ENCODE data around the gene LHX4.
"Not testable (repeated sequence)": the region's sequence is repeated elsewhere in the genome, so short reads cannot be mapped to it uniquely, and the experiment has no call there.

The LHX4 gene

DNA sequence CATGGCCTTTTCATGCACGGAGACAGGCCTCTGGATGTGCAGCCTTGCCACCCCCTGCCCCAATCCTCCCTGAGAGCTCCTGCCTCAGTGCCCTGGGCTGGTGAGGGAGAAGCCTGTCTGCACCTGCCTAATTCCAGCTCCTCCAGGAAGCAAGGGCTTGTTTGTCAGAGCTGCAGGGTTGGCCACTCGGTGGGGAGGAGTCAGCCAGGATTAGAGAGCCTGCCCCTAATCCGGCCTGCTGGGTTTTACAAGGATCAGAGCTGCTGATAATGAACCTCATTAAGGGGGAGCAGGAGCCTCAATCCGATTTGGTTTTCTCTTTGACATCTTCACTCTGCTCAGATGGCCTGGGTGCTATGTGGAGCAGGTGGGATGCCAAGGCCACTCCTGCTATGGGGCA, 31.9 kb upstream of the LHX4 start:
- no peak for DNase-seq

DNA sequence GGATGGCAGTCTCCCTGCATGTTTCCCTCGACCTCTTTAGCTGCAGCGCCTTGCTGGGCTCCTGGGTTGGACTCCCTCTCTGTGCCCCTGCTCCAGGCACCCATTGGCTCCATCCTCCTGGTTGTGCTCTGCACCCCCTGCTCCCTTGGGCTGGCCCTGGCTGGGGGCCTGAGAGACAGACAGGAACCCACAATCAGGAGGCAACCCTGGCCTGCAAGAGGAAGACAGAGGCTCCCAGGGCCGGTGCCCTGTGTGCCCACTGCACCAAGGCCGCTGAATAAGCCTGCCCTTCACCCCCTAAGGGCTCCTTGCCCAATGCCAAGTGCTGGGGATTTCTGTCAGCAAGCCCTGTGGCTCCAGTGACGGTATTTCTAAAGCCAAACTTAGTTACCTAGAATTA, 31.5 kb upstream of the LHX4 start:
- DNase-seq, result no peak

DNA sequence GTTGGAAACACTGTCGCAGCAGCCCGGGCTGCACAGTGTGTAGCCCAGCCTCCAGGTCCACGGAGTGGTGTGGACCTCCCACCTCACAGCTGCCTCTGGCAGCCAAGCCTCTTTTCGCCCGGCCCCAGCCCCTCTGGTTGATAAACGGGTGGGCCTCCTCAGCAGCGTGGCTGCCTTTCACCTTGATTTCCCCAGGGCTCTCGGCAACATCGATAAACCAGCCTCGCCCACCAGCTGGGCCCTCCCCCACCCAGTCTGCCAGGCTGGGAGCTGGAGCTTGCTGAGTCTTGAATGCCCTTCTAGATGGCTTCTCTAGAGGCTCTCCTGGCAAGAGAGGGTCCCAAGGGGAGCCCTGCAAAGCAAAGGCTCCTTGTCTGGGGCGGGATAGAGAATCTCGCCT, 31.0 kb upstream of the LHX4 start:
- no peak for DNase-seq

DNA sequence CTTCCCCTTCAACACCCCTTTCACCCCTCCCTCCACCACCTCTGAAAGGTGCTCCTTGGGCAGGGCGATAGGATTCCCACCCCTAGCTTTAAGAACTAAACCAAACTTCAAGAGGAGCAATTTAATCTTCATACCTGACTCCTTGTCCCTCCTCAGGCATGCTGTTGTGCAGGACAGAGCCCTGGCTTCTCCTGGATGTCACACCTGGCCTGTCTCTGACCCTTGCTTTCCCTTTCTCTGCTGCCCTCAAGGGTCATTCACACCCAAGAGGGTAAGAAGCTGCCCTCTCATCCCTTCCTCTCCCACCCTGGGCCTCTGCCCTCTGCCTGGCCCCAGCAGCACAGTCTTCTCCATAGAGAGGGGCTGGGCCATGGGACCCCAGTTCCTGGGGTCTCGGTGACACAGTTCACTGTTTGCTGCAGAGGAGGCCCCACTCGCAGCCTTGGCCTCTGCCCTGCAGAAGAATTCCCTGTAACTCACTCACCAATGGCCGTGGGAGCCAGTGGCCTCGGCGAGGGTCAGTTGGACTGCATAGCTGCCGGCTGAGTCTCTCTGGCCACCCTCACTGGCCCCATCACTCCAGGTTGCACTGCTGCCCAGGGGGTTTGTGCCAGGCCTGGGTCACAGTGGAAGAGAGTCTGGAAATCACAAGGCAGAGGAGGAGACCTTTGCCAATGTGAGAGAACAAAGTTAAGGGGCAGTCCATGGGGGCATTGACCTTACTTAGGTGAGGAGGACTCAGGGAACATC, 28.4 kb upstream of the LHX4 start:
- DNase-seq, result no peak

DNA sequence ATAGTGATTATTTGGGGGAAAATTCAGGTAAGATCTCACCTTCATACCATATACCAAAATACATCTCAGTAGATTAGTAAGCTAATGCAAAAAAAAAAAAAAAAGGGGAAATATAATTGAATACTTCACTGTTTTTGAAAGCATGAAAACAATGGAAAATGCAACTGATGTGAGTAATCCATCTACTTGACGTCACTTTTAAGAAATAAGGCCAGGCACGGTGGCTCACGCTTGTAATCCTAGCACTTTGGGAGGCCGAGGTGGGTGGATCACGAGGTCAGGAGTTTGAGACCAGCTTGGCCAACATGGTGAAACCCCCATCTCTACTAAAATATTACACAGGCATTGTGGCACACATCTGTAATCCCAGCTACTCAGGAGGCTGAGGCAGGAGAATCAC, 27.5 kb upstream of the LHX4 start:
- DNase-seq, result not testable (repeated sequence)

DNA sequence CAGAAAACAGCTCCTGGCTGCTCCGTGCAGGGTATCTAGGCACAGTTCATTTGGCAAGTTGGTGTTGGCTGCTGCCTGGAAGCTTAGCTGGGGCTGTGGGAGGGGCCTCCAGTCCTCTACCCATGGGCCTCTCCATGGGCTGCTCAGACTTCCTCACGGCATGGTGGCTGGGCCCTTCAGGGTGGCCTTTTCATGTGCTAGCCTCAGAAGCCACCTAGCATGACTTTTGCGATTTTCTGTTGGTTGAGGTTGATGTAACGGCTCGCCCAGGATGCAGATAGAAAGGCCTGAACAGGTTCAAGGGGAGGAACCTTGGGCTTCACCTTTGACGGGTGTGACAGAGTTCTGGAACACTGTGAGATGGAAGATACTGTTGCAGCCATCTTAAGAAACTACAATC, 25.8 kb upstream of the LHX4 start:
- no peak for DNase-seq

DNA sequence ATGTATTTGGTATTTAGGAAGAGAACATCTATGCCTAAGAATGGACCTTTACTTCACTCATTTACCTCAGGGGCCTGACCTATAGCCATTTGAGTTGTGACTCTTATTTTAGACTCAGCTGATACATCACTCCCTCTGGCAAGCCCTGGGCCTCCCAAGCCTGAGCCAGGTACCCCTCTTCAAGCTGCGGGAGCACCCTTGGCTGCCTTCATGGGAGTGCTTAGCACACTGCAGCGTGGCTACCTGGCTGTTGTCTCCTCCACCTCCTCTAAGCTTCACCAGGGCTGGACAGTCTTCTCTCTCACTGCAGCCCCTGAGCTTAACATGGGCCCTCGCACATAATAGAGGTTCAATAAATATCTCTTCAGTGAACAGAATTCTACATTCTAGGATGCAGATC, 23.5 kb upstream of the LHX4 start:
- no peak for DNase-seq

DNA sequence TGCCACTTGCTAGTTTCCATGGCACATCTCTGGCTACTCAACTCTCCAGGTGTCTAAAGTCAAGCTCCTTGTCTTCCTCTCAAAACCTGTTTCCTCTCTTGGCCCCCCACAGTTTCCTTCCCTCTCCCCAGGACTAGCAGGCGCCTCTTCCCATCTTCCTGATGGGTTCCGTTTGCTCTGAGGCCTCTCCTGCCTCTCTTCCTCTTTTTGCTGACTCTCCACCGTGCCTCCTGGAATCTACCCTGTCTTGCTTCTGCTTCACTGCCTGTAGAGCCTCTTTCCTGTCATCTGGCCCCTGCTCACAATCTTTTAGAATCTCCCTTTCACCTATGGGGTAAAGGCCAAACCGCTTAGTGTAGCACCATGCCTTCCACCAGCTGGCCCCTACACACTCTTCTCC, 21.8 kb upstream of the LHX4 start:
- DNase-seq, result no peak

DNA sequence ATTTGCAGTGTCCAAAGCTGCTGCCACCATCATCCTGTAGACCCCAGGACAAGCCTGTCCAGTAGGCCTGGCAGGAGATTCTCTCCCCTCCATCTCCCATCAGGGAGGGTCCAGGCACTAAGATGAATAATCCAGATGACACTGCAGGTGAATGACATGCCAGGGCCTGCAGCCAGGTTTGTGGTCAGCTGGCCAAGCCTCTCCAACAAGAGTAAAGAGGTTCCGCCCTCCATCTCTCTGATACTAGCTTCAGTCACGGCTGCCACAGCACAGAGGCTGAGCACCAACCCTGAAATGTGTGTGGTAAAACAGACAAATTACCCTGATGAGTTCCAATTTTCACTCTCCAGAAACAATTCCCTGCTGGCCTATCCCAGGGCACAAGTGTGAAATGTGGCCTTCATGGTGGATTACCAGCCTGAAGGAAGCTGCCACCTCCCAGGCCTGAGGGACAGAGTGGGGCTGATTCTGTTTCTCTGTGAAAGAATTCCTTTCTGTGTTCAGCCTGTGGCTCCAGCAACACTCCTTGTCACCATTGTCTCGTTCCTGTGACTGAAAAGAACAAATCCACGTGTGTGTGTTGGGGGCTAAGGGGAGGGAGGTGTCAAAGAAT, 19.9 kb upstream of the LHX4 start:
- no peak for DNase-seq

DNA sequence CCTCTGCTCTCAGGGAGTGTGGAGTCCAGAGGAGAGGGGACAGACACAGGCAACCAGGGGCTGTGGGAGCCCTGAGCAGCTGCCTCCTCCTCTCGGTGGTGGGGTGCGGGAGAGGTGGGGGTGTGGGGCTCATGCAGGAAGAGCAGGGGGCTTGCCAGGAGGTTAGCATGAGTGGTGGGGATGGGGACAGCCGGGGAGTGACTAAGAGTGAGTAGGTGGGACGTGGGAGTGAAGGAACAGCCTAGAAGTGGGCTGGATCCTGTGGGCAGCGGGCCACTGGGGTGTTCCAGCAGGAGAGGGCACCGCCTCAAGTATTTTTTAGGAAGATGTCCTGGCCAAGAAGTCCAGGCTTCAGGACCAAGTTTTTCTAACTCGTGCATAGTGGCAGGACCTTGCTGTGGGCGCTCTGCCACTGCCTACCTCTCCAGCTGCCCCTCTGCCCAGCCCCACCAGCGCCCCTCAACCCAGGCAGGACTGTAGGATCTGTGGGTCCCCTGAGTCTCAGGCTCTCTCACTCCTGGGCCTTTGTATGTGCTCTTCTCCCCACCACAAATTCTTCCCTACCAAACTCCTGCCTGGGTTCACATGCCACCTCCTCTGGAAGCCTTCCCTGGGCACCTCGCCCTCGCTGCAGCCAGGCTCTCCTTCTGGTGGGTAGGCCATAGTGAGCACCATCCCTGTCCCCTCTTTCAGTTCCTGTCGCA, 18.8 kb upstream of the LHX4 start:
- DNase-seq, result no peak

DNA sequence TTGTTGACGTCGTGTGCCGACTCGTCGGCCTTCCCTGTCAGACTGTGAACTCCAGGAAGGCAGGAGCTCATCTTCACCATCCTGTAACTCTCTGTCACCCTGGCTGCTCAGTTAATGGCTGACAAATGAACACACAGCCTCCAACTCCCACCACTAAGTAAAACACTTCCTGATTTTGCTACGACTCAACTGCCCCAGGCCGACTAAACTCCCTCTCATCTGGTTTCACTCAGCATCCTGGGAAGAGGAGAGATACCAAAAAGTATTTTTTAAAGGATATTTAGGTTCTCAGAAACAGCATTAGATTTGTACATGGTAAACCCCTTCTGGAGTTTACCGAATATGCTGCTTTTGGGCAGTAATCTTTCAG, 18.2 kb upstream of the LHX4 start:
- DNase-seq, result no peak

DNA sequence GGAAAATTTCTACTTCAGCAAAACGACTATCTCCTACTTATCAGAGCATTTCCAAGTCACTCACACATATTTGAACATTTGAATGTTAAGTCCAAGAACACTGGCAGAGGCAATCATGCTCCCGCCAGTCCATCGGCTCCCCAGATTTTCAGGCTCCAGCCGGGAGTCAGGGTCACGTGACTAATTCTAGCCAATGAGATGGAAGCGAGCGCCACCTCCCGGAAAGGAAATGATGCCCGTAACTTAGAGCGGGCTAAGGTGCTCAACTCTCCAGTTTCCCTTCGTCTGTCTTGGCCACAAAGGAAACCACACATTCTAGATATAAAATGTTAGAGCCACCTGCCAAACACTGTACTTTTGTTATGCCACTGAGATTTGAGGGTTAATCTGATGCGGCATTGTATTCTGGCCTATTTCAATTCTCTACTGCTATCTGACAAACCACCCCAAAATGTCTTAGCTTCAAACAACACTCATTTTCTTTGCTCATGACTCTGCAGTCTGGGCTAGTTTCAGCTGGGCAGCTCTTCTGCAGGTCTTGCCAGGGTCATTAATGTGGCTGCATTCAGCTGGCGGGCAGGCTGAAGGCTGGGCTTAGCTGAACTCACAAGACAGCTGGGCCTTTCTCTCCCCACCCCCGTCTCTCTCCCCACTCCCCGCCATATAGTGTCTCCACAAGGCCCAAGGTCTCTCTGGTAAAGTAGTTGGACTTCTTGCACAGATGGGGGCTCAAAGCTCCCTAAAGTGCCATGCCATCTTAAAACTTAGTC, 16.5 kb upstream of the LHX4 start:
- DNase-seq, result no peak

DNA sequence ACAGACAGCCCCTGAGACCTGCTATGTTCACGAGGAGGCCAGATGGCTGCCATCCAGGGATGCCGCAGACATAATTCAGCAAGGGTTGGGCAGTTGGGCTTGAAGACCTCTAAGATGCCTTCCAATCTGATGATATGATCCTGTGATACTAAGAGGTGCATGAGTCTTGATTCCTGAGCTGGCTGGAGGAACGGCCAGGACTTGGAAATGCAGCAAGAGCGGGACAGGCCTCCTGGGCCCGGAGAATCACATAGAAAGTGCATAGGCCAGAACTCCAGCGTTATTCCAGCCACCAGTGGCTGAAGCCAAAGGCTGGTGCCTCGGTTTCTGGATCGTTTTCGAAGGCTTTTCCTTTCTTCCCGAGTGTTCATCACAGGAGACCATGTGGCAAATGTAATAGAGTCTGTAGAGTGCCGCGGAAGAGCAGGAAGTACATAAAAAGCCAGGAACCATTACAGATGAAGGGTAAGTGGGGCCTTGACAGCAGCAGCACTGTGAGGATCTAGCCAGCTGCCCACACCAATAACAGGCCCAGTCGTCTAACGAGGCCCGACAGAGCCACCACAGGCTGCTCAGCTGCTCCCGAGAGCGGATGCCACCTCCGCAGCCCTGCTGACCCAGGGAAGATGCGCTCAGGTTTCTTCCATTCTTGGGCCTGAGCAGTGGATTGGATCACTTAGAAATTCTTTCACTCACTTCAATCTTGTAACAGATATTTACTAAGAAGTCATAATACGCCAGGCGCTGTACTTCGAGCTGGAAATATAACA, 14.0 kb upstream of the LHX4 start:
- DNase-seq, result no peak

DNA sequence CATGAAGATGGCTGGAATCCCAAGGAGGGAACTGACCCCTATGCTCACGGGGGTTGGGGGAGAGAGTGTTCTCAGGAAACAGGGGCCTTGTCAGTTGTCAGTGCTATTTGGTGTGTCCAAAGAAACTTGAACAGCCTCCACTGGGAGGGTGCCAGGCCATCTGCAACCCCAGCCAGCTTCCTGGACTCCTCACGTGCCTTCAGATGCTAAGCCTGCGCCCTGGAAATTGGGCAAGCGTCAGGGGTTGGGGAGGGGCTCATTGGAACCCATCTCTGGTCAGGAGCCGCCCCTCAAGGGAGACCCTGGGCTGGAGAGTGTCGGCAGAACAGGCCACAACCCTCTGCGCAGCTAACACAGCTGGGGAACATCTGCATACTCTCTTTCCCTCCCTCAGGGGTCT, 13.1 kb upstream of the LHX4 start:
- DNase-seq, result no peak

DNA sequence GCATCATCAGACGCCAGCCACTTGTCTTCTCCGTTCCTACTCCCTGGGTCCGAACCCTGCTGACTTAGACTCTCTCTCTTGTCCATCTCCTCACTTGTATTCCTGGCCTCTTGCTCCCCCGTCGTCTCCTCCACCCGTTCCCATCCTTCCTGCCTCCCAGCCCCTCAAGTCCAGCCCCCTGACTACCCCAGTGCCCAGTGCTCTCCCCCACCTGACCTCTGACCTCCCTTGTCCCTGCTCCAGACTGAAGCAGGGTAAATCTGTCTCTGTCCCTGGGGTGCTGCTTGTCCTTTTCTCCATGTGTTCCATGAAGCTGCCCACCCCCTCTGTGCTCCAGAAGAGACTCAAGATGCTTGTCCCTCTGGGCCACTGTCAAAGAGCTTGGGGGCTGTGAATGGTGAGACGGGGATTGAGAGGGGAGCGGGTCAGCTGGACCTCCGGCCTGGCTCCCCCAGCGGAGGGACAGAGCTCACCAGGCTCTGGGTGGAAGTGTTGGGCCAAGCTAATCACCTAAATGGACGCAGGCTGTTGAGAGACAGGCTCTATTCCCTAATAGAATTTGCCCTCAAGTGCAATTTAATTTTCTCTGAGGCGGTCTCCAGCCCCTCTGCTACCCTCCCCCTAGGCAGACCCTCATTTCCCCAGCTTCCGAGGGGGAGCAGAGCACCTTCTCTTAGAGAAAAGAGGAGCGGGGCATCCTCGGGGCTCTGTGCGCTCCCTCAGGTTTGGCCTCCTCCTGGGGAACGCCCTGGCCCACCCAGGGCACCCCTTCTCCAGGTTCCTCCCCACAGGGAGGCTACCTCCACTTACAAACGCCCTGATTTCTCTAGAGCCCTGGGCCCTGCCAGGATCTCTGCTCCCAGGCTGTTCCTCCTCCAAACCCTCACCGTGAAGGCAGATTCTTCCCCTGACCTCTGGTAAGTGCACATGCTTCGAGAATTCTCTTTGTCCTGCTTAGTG, 11.0 kb upstream of the LHX4 start:
- no peak for DNase-seq

DNA sequence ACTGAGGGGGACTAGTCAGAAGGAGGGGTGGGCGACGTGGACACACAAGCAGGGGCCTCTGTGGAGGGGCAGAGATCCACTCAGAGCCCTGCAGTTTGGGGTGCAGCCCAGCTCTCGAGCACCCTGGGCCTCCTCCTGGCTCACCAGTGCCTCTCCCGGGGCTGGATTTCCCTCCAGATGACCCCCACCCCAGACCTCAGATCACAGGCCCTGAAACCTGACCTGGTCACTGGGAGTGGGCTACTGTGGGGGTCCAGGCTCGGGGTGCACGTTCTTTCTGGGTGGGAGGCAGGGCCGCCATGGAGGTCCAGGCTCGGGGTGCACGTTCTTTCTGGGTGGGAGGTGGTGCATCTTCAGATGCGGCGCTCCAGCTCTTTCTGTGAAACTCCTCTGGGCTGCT, 10.3 kb upstream of the LHX4 start:
- DNase-seq, result no peak

DNA sequence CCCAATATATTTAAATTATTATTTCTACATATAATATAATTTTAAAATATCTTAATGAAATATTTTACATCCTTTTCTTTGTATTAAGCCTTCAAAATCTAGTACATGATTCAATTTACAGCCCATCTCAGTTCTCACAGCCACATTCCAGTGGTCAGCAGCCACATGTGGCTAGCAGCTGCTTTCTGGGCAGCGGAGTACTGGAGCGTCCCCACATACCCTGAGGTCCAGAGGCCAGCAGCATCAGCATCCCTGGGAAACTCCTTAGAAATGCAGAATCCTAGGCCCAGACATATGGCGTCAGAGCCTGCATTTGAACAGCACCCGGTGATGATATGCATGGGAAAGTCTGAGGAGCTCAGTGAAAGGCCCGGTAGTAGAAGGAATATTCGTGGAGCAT, 8.6 kb upstream of the LHX4 start:
- DNase-seq, result no peak

DNA sequence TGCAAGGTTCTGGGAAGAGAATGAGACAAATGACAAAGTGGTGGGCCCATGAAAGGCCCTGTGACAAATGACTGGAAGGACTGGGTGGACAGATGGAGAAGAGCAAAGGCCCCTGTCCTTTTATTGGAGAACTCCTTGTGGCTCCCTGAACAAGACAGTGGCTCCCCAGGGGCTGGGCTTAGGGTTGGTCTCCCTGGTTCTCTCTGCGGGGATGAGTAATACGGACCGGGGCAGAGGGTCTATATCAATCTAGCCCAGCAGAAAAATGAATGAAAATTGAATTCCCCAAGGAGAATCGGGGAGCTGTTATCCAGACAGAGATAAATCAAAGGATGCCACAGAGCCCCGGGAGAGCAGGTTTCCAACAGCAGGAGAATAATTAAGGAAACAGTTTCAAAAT, 5.2 kb upstream of the LHX4 start:
- no peak for DNase-seq

DNA sequence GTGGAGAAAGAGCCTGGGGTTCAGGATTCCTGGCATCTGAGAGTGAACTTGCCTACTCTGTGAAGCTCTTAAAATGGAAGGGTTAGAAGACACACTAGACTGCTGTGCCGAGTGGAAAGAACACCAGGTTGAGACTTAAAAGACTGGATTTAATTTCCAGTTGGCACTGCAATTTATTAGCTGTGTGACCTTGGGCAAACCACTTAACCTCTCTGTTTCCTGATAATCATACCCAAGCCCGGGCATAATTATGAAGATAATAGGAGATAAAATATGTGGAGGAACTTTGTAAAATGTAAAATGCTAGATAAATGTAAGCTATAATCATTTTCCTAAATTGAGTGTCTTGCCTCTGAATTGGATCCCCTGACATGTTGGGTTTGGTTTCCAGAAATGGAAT, 4.7 kb upstream of the LHX4 start:
- no peak for DNase-seq

DNA sequence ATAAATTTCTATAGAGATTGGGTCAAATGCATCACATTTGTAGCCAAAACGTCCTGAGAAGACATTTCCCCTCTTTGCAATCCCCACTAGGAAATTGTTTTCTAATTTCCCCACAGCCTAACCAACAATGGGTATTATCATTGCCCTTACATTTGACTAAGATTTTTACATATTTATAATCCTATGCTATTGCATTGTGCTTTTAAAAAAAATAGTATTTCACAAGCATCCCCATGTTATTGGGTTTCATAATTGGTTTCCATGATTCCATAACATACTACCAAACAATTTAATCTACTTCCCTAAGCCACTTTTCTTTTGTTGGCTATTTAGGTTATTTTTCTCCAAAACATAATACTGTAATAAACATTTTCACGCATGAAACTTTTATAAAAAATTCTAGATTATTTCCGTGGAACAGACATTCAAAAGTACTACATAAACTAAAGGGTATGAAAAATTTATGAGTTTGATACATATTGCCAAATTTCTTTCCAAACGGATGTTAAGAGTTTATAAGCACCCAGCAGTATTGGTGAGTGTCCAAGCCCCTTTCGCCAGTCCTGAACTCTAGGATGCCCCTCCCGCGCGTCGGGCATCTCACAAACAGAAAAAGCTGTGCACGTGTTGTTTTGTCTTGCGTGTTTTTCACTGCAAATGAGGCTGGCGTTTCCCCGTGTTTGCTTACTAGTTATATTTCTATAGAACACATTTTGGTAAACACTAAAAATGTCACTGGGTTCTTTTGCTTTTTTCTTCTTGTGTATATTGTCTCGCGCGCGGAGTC, 2.0 kb upstream of the LHX4 start:
- DNase-seq, result no peak
